HG03175 (cell line): ENCODE measurements around the gene SECISBP2L.
"Not testable (repeated sequence)": the region's sequence is repeated elsewhere in the genome, so short reads cannot be mapped to it uniquely, and the experiment has no call there.

Experiments used
- ATAC-seq: cut with Tn5 transposase; IDR thresholded peaks from one replicate; pipeline ENCODE4 v1.9.1; 2021; ENCODE audit warnings: mild to moderate bottlenecking, moderate library complexity; ENCODE audit not compliant: unreplicated experiment

Gene SECISBP2L

GRCh38 chr15:49046220-49047102 is at the start of gene SECISBP2L:
Gene SECISBP2L, minus strand, starts transcription at chr15:49046446. Its CDS starts 147 bp downstream, at chr15:49046299.
- ATAC-seq: peak; percentile 98

GRCh38 chr15:49094923-49095322 is 48.7 kb upstream of the SECISBP2L start:
- ATAC-seq: no peak

GRCh38 chr15:49093252-49094105 is 47.2 kb upstream of the SECISBP2L start:
- ATAC-seq: no peak

- no peak for ATAC-seq
Measured at GRCh38 chr15:49088996-49089395, 42.8 kb upstream of the SECISBP2L start.

- no peak for ATAC-seq
Measured at GRCh38 chr15:49085696-49086459, 39.6 kb upstream of the SECISBP2L start.

- no peak for ATAC-seq
Measured at GRCh38 chr15:49084285-49084570, 38.0 kb upstream of the SECISBP2L start.

GRCh38 chr15:49083401-49084284 is 37.4 kb upstream of the SECISBP2L start:
- no peak for ATAC-seq

GRCh38 chr15:49082960-49083359 is 36.7 kb upstream of the SECISBP2L start:
- no peak for ATAC-seq

GRCh38 chr15:49079340-49080039 is 33.2 kb upstream of the SECISBP2L start:
- no peak for ATAC-seq

- no peak for ATAC-seq
Measured at GRCh38 chr15:49075881-49076280, 29.6 kb upstream of the SECISBP2L start.

GRCh38 chr15:49074589-49075287 is 28.5 kb upstream of the SECISBP2L start:
- ATAC-seq: not testable (repeated sequence)

GRCh38 chr15:49066372-49066771 is 20.1 kb upstream of the SECISBP2L start:
- no peak for ATAC-seq

- ATAC-seq: no peak
Measured at GRCh38 chr15:49064884-49065283, 18.6 kb upstream of the SECISBP2L start.

- no peak for ATAC-seq
Measured at GRCh38 chr15:49064281-49064653, 18.0 kb upstream of the SECISBP2L start.

- ATAC-seq: no peak
Measured at GRCh38 chr15:49063402-49064280, 17.4 kb upstream of the SECISBP2L start.

- no peak for ATAC-seq
Measured at GRCh38 chr15:49062900-49063299, 16.7 kb upstream of the SECISBP2L start.

- no peak for ATAC-seq
Measured at GRCh38 chr15:49060710-49061495, 14.7 kb upstream of the SECISBP2L start.
